GM19328 (cell line): Measurements from ENCODE around the gene KRT76.

Experiments
- ATAC-seq: cut with Tn5 transposase; IDR thresholded peaks from one replicate; pipeline ENCODE4 v1.9.1; 2021; ENCODE audit warnings: mild to moderate bottlenecking, moderate library complexity; ENCODE audit not compliant: unreplicated experiment

KRT76 gene

DNA sequence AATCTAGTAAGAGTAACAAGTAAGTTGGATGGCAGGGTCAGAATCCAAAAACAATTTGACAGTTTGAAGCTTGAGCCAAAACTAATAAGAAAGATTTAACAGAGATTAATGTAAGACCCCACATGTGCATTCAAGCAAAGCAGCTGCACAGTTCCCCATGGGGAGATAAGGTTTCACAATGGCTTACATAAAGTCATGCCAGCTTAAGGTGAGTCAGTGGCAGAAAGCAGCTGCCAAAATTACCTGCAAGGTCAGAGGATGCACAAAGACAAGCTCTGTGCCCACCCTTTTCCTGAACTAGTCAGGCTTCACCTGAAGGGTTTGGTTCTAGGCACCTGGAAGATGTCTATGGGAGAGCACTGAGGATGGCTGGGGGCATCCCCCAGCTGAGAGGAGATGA is 37.2 kb downstream of the KRT76 start:
- no peak for ATAC-seq

DNA sequence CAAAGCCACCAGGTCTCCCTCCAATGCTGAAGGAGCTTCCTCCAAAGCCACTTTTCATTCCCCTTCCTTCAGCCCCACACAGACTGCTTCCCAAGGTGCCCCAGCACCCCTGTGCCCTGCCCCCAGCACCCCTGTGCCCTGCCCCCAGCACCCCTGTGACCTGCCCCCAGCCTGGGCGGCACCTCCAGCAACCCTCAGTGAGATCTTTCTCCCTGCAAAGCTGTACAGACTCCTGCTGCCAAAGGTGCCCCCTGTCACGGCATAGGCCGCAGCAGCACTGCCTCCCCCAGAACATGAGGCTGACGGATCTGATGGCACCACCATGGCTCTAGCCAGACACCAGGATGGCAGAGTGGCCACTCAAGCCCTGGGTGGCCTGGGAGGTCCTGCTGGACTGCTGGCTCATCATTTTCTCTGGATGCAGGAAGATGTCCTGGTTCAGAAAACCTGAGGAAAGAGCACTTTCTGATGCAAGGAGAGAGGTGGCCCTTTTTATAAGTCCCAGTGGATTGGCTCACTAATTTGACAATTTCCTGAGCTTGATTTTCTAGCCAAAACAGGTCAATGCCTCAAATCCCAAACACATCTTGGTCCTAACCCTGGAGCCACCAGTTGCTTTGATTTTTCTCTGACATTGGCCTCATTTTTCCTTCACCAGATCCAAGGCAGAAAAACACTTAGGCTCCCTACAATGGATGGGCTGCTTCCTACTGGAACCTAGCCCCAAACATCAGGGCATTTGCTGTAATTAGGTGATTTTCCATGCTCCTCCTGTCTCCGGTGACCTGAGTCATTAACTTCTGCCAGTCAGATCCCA is 41.1 kb downstream of the KRT76 start:
- ATAC-seq, result no peak

DNA sequence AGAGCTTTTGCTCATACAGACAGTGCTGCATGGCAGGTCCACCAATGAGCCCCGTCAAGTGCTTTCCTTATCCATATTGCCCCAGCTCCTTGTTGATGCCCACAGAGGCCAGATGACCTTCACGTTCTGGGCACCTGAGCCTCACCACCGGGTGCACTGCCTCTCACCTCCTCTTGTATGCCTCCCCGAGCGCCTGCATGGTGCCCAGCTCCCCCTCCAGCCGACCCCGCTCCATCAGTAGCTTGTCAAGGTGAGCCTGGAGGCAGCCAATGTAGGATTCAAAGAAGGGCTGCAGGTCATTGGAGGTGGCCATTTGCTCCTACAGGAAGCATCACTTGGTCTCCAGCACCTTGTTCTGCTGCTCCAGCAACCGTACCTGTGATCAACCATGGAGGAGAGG is 42.0 kb downstream of the KRT76 start:
- ATAC-seq, result no peak

DNA sequence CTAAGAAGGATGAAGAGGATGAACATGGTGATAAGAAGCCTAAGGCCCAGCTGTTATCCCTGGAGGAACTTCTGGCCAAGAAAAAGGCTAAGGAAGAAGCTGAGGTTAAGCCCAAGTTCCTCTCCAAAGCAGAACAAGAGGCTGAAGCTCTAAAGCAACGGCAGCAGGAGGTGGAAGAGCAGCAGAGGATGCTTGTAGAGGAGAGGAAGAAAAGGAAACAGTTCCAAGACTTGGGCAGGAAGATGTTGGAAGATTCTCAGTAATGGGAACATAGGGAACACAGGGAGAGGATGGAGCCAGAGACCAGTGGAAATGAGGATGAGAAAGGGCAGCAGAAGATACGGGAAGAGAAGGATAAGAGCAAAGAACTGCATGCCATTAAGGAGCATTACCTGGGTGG is 46.4 kb downstream of the KRT76 start:
- ATAC-seq, result no peak

DNA sequence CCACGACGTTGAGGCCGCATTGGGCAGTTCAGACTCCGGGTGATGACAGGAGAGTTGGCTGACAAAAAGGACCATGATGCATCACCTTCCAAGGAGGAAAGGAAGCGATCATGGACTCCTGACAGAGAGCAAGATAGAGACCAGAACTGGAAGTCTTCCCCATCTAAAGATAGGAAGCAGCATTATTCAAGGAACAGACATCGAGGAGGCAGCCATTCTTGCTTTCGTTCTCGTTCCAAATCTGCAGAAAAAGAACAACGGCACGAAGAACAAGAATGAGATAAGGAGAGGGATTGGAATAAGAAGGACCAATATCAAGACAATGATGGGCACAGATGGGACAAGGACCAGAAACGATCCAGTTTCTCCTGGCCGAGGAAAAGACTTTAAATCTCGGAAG is 46.8 kb downstream of the KRT76 start:
- ATAC-seq, result no peak

DNA sequence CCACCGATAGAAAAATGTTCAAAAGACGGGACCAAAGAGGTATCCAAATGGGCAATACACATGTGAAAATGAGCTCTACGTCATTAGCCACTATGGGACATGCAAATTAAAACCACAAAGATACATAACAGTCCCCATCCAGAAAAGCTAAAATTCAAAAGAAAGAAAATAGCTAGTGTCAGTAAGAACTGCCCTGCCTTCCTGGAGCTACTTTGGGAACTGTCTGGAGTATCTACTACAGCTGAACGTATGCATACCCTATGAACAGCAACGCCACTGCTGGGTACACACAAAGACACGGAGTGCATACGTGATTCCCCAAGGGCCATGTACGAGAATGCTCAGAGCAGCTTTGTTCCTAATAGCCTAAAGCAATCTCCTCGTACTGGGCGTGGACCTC is 48.0 kb downstream of the KRT76 start:
- no peak for ATAC-seq

DNA sequence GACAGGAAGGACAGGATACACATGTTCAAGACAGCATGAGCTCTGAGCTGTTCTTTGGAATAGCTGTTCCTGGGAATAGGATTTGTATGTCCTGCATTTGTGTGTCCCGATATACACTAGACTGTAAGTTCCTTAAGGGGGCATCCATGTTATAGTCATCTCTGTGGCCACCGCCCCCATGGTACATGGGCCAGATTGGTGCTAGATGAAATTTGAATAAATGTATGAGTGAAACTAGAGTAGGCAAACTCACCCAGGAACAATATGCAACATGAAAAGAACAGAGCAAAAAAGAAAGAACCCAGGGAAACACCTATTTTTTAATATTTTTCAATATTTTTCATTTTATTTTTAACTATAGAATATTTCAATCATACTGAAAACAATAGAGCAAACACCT is 48.8 kb downstream of the KRT76 start:
- ATAC-seq, result no peak

DNA sequence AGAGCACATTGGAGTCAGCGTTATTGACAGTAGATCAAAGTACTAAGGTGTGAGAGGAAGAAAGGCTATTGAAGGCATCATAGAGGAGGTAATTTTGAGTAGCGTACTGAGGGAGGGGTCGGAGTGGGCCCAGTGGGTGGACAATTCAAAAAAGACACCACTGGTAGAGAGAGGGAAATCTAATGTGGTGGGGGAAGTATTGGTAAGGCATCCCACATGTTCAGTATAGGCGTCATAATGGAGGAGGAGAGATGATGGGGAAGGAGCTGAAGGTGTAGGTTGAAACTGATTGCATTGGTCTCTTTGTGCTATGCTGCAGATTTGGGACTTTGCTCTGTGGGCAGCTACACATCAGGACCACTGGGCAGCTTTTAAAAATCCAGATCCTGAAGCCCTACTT is 50.1 kb downstream of the KRT76 start:
- no peak for ATAC-seq

DNA sequence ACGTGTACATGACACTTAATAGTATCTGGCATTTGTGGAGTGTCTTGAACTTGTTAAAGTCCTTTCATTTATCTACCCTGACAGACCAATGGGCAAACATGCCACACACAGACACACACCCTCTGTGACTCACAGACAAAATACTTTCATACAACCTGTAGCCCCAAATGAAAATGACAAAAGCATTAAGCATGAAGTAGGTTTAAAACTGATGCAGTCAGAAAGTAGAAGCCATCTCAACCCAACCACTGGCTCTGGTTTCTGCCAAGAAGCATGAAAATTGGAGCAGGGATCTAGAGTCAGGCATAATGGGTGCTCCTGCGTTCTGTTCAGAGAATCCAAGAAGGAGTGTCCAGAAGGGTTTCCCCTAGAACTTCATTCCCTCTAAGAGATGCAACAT is 50.7 kb downstream of the KRT76 start:
- ATAC-seq, result no peak

DNA sequence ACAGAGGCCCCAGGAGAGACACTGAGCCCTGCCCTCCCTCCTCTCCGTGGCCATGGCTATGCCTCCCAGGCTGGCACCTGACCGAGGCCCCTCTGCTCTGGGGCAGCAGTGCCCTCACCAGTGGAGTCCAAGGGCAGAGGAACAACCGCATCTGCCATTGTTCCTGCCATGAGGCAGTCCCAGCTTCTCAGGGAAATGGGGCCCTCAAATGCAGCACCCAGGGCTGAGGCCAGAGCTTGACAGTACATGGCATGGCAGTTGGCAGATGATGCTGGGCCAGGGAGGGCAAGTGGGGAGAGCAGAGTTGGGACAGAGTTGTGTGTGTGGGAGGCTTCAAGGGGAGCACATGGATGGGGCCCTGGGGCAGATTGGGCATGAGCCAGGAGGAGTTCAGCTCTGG is 52.8 kb downstream of the KRT76 start:
- no peak for ATAC-seq

DNA sequence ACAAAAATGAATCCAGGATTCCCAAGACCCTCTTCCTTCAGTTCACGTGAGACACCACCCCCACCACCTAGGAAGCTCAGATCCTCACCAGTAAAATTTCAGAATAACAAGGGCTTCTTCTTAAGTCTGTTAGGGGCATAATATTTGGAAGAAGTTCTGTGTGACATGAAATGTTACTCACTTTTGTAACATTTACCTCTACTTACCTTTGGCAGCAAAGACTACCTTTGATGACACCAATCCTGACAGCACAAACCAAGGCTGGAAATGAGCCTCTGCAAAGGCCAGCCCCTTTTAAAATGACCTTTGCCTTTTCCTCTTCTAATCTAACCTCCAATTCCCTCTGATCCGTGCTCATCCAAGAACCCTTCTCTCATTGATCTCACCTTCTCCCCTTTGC is 54.5 kb downstream of the KRT76 start:
- no peak for ATAC-seq

DNA sequence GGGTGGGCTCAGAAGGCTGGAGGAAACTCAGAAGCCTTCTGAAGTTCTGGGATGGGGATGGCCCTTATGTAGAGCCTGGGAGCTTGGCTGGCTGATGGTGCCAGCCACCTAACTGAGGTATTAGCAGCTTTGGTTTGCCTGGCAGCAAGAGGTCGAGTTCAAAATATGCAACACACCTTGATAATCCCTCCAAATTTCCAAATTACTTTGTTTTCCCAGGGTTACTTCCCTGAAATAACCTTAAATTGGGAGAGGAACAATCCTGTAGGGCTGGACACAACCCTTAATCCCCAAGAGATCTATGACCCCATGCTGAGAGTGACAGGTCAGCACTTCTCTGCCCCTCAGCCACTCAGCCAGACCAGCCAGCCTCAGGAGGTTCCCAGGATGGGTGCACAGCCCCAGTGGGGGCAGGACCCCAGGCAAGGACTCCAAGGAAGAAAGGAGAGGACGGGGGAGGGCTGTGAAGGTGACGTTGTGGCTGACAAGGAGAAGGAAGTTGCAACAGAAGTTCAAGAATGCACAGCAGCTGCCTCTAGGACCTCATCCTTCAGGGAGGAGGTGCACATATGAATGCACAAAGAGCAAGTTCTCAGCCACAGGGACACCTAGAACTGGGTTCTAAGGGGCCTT is 55.2 kb downstream of the KRT76 start:
- no peak for ATAC-seq

DNA sequence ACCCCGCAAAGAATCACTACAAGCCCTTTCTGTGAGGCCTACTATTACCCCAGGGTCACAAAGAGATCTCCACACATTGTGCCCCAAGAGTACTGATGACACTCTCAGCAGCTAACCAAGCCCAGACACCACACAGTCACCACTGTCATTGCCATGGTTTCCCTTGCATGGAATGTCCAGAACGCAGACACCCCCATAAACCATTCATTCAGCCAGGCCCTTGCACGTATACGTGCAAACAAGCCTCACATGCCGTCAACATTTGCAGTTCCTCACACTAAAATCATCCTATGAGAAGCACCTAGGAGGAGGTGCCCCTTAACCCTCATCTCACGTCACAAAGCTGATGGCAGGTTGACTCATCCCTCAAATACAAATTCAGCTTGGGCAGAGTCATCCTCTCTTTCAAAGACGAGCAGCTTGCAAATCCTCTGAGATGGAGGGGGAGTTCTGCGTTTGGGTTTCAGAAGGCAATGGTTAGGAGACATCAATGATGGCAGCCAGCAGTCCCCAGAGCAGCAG is 56.7 kb downstream of the KRT76 start:
- no peak for ATAC-seq
